Tibial nerve (tissue), 4 donors: ENCODE results near the gene TLE4. TPM values are rescaled to one million over a fixed set of nuclear protein-coding genes. Genes with fewer than 3 reads are reported as not detected.

Source experiments
- DNase-seq, 2 donors: peaks; one replicate each; pipeline ENCODE4 v3.0.0-alpha.2; 2019; ENCODE audit warnings: low spot score in 2 of 2
- H3K27ac ChIP-seq, 4 donors: fragments of 200-600 bp; sonication (generic) in 3 of 4; one replicate each; pipeline ENCODE4 v1.5.1; 2017 to 2019; ENCODE audit warnings: mild to moderate bottlenecking in 1 of 4
- H3K27me3 ChIP-seq, 2 donors: fragments of 200-600 bp; sonication (generic) in 1 of 2; one replicate each; pipeline versions ENCODE4 v1.5.1 to v1.6.0; 2017 to 2019
- H3K36me3 ChIP-seq, 3 donors: fragments of 200-600 bp; sonication (generic); one replicate each; pipeline ENCODE4 v1.5.1; 2018 to 2019
- H3K4me1 ChIP-seq, 4 donors: fragments of 200-600 bp; sonication (generic) in 3 of 4; one replicate each; pipeline ENCODE4 v1.5.1; 2017 to 2019
- H3K4me3 ChIP-seq, 4 donors: fragments of 200-600 bp; sonication (generic) in 3 of 4; one replicate each; pipeline ENCODE4 v1.5.1; 2017 to 2019; ENCODE audit warnings: mild to moderate bottlenecking in 1 of 4, moderate library complexity in 1 of 4
- H3K9me3 ChIP-seq, 4 donors: fragments of 200-600 bp; sonication (generic) in 3 of 4; one replicate each; pipeline ENCODE4 v1.5.1; 2017 to 2019
- EP300 ChIP-seq, 2 donors: sonication (generic); formaldehyde crosslinking; IDR thresholded peaks; one replicate each; pipeline ENCODE4 v1.6.1; 2017; ENCODE audit warnings: antibody characterized with exemption in 2 of 2, mild to moderate bottlenecking in 1 of 2
- POLR2A ChIP-seq, 2 donors: fragments of 450-650 bp; IDR thresholded peaks; one replicate each; pipeline ENCODE4 v1.6.1; 2017; ENCODE audit warnings: antibody characterized with exemption in 2 of 2, mild to moderate bottlenecking in 2 of 2, moderate library complexity in 2 of 2
- WGBS, 2 donors: methylation state at CpG; one replicate each; pipeline ENCODE4 v1.1.5; 2018; 5-methylcytosine and 5-hydroxymethylcytosine counted together
- total RNA-seq, 4 donors: library from RNA; depleted of rRNA; stranded (reverse); fragments of >200 nt; gene quantifications; one replicate each; pipeline ENCODE4 v1.1.0, GENCODE V29; 2016
- TF ChIP-seq, protein P1 (sequence below), 5 experiments: fragments of 200-600 bp in 3 of 5; fragments of 450-650 bp in 2 of 5; sonication (generic) in 3 of 5; IDR thresholded peaks; one replicate each; pipeline ENCODE4 v1.5.1; 2016 to 2019; ENCODE audit warnings: antibody characterized with exemption in 5 of 5, mild to moderate bottlenecking in 3 of 5, moderate library complexity in 2 of 5

TLE4 gene
- total RNA-seq, 4 donors from 2014 or later: 28.0 to 34.3 (median 29.8) TPM

- TF ChIP-seq, protein P1, sequence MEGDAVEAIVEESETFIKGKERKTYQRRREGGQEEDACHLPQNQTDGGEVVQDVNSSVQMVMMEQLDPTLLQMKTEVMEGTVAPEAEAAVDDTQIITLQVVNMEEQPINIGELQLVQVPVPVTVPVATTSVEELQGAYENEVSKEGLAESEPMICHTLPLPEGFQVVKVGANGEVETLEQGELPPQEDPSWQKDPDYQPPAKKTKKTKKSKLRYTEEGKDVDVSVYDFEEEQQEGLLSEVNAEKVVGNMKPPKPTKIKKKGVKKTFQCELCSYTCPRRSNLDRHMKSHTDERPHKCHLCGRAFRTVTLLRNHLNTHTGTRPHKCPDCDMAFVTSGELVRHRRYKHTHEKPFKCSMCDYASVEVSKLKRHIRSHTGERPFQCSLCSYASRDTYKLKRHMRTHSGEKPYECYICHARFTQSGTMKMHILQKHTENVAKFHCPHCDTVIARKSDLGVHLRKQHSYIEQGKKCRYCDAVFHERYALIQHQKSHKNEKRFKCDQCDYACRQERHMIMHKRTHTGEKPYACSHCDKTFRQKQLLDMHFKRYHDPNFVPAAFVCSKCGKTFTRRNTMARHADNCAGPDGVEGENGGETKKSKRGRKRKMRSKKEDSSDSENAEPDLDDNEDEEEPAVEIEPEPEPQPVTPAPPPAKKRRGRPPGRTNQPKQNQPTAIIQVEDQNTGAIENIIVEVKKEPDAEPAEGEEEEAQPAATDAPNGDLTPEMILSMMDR (IDR thresholded peaks at IDR 0.05): no peak
- TF ChIP-seq POLR2A (IDR thresholded peaks at IDR 0.05): no peak
- TF ChIP-seq EP300 (IDR thresholded peaks at IDR 0.05): no peak
- no peaks in the 10 kb centered on the region for H3K36me3 ChIP-seq
- H3K4me1 ChIP-seq: no peaks in the 10 kb centered on the region
- no peaks in the 10 kb centered on the region for H3K9me3 ChIP-seq
- no peak overlapping the region for H3K4me3 ChIP-seq
- DNase-seq: no peak
- H3K27ac ChIP-seq: no peak overlapping the region
- H3K27me3 ChIP-seq: no peaks in the 10 kb centered on the region
- 58 to 64% methylated on average over 7 of the region's 7 CpGs for WGBS, 2 donors
Observed at GRCh38 chr9:79692857-79693571, 121.2 kb downstream of the TLE4 start.

DNA sequence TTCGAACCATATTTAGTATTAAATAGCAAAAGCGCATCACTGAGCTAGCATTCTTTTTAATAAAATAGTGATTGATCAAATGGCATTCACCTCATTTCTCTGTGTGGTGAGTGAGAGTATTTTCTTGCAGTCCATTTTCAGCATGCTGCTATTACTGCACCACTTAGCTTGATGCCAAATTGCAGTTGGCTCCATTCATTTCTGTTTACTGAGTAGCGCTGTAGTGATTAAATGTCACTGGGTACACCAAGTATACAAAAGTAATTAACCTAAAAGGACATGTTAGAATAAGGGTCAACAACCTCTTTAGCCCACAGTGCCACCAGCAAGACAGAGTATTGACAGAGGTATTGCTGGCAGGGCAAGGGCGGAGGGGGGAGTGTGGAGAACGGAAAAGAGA is 122.0 kb downstream of the TLE4 start:
- Histone ChIP-seq H3K27me3 (no peaks in the 10 kb centered on the region), H3K4me3 (no peak overlapping the region), H3K36me3 (no peaks in the 10 kb centered on the region), H3K27ac (no peak overlapping the region), H3K4me1 (no peaks in the 10 kb centered on the region), H3K9me3 (no peaks in the 10 kb centered on the region)
- DNase-seq: no peak
- WGBS, 2 donors: 76 to 90% methylated on average over 5 of the region's 5 CpGs
- TF ChIP-seq EP300 (IDR thresholded peaks at IDR 0.05) (no peak), POLR2A (IDR thresholded peaks at IDR 0.05) (no peak)
- TF ChIP-seq, protein P1 (IDR thresholded peaks at IDR 0.05): no peak

DNA sequence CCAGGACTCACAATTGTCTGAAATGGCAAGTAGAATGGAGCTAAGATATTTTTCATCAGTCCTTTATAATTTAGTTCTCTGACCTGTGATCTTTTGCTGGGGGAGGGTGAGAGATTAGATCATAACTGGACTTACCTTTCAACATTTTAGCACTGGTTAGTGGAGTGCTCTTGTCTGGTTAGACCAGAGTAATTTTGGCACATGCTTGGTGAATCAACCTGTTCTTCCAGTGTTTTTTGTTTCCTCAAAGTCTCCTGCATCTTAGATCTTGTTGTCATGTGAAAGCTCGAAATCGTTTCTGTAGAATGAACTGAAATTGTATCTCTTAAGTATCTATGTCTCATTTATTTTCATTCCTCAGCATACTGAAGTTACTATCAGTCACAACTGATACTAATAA is 122.4 kb downstream of the TLE4 start:
- Histone ChIP-seq H3K36me3 (no peaks in the 10 kb centered on the region), H3K9me3 (no peaks in the 10 kb centered on the region), H3K27me3 (no peaks in the 10 kb centered on the region), H3K4me3 (no peak overlapping the region), H3K4me1 (no peaks in the 10 kb centered on the region), H3K27ac (no peak overlapping the region)
- WGBS, 2 donors: 76 to 80% methylated on average over 2 of the region's 2 CpGs
- TF ChIP-seq POLR2A (IDR thresholded peaks at IDR 0.05) (no peak), EP300 (IDR thresholded peaks at IDR 0.05) (no peak)
- TF ChIP-seq, protein P1 (IDR thresholded peaks at IDR 0.05): no peak
- no peak for DNase-seq

DNA sequence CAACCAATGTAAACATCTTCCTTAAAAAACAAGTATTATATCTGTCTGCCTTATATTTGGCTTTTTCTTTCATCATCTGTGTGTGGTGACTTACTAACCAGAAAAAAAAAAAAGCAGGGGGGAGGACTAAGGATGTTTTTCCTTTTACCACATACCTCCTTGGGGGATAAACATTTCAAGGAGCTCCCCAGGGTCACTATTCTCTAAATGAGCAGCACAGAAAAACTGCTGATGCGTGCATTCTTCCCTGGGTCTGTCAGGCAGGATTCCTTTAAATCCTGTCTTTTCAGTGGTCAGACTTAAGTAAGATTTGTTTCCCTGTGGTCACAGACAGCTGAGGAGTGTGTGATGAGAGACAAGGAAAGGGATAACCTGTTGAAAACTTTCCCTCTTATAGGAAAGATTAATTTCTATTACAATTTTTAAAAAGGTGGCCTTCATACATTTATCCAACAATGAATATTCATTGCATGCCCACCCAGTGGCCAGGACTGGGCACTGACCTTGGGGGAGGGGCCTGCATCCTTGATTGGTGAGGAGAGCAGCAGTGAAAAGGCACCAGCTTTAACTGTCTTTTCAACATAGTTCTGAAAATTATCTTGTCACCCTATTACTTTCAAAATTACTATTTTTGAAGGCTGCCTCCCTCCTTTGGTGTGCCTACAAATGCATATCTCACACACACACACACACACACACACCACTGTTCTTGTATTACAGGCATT is 123.1 kb downstream of the TLE4 start:
- Histone ChIP-seq H3K9me3 (no peaks in the 10 kb centered on the region), H3K4me1 (no peaks in the 10 kb centered on the region), H3K4me3 (no peak overlapping the region), H3K36me3 (no peaks in the 10 kb centered on the region), H3K27me3 (no peaks in the 10 kb centered on the region), H3K27ac (no peak overlapping the region)
- no peak for DNase-seq
- WGBS, 2 donors: 72 to 90% methylated on average over 1 of the region's 1 CpG
- TF ChIP-seq, protein P1 (IDR thresholded peaks at IDR 0.05): no peak
- TF ChIP-seq POLR2A (IDR thresholded peaks at IDR 0.05) (no peak), EP300 (IDR thresholded peaks at IDR 0.05) (no peak)

- H3K27ac ChIP-seq: no peak overlapping the region
- H3K27me3 ChIP-seq: no peaks in the 10 kb centered on the region
- no peaks in the 10 kb centered on the region for H3K36me3 ChIP-seq
- DNase-seq: no peak
- H3K9me3 ChIP-seq: no peaks in the 10 kb centered on the region
- no peak overlapping the region for H3K4me3 ChIP-seq
- H3K4me1 ChIP-seq: no peaks in the 10 kb centered on the region
- 86 to 89% methylated on average over 6 of the region's 6 CpGs for WGBS, 2 donors
- TF ChIP-seq POLR2A (IDR thresholded peaks at IDR 0.05): no peak
- TF ChIP-seq EP300 (IDR thresholded peaks at IDR 0.05): no peak
- TF ChIP-seq, protein P1 (IDR thresholded peaks at IDR 0.05): no peak
Observed at GRCh38 chr9:79695531-79696175, 123.9 kb downstream of the TLE4 start.
